Fibroblast of lung (primary cell): ENCODE measurements around the gene WWOX.

Experiments
- EZH2 ChIP-seq: IDR thresholded peaks from 2 replicates; pipeline ENCODE4 v1.5.1; 2012; ENCODE audit warnings: low read length, control low read depth, mild to moderate bottlenecking; ENCODE audit errors: missing control alignments
- TF ChIP-seq, protein P1 (sequence below), 2 donors: IDR thresholded peaks in 1 of 2; conservative IDR thresholded peaks in 1 of 2; 1 replicate in 1 of 2; 2 replicates in 1 of 2; pipeline ENCODE4 v1.5.1; 2011 to 2012; ENCODE audit warnings: low read length in 2 of 2, control low read depth in 1 of 2, inconsistent platforms in 1 of 2, low read depth in 1 of 2, mild to moderate bottlenecking in 1 of 2

DNA sequence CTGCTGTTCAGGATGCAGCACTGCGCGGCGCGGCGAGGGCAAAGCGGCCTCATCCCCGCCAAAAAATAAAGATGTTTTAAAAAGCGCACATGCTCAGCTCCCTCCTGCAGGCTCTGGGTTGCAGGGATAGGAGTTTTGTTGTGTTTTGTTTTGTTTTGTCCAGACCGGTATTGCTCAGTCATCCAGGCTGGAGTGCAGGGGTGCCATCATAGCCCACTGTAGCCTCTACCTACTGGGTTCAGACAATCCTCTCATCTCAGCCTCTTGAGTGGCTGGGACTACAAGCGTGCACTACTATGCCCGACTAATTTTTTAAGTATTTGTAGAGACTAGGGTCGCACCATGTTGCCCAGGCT lies 636 bp downstream of the WWOX start:
- TF ChIP-seq, protein P1, sequence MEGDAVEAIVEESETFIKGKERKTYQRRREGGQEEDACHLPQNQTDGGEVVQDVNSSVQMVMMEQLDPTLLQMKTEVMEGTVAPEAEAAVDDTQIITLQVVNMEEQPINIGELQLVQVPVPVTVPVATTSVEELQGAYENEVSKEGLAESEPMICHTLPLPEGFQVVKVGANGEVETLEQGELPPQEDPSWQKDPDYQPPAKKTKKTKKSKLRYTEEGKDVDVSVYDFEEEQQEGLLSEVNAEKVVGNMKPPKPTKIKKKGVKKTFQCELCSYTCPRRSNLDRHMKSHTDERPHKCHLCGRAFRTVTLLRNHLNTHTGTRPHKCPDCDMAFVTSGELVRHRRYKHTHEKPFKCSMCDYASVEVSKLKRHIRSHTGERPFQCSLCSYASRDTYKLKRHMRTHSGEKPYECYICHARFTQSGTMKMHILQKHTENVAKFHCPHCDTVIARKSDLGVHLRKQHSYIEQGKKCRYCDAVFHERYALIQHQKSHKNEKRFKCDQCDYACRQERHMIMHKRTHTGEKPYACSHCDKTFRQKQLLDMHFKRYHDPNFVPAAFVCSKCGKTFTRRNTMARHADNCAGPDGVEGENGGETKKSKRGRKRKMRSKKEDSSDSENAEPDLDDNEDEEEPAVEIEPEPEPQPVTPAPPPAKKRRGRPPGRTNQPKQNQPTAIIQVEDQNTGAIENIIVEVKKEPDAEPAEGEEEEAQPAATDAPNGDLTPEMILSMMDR (conservative IDR thresholded peaks at IDR 0.05 in 1 of 2, IDR thresholded peaks at IDR 0.05 in 1 of 2; ENCODE audit: low read depth in 1 of 2, low read length in 2 of 2): no peak
- no peak for TF ChIP-seq EZH2
